ENCODE measurements around the gene SNAPC2.

DNA sequence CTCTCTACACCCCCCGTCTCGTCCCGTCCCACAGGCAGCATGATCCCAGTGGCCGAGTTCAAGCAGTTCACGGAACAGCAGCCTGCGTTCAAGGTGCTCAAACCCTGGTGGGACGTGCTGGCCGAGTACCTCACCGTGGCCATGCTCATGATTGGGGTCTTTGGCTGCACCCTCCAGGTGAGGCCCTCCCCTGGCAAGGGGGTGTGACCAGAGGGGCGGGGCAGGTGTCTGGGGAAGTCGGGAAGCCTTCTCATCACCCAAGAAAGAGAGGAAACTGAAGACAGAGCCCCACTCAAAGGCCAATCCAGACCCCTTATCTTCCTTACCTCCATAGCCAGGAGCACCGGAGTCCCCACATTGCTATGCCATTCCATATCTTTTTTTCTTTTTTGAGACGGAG lies 24.6 kb upstream of the SNAPC2 start:
- TF ChIP-seq, protein P1, sequence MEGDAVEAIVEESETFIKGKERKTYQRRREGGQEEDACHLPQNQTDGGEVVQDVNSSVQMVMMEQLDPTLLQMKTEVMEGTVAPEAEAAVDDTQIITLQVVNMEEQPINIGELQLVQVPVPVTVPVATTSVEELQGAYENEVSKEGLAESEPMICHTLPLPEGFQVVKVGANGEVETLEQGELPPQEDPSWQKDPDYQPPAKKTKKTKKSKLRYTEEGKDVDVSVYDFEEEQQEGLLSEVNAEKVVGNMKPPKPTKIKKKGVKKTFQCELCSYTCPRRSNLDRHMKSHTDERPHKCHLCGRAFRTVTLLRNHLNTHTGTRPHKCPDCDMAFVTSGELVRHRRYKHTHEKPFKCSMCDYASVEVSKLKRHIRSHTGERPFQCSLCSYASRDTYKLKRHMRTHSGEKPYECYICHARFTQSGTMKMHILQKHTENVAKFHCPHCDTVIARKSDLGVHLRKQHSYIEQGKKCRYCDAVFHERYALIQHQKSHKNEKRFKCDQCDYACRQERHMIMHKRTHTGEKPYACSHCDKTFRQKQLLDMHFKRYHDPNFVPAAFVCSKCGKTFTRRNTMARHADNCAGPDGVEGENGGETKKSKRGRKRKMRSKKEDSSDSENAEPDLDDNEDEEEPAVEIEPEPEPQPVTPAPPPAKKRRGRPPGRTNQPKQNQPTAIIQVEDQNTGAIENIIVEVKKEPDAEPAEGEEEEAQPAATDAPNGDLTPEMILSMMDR (IDR thresholded peaks at IDR 0.05; ENCODE audit: low read length): no peak
- no peak for TF ChIP-seq EZH2 (optimal IDR thresholded peaks at IDR 0.05; ENCODE audit: low read depth, low read length)
